NK-92 (cell line): ENCODE data around the gene KCNK18.

ENCODE experiments used
- DNase-seq: peaks from one replicate; lab custom pipeline; 2025; ENCODE audit not compliant: unreplicated experiment; lab: John Stamatoyannopoulos, UW

KCNK18 gene

GRCh38 chr10:117249493-117250093, 52.3 kb downstream of the KCNK18 start:
- no peak for DNase-seq

- DNase-seq: no peak
Measured at GRCh38 chr10:117250411-117250810, 53.1 kb downstream of the KCNK18 start.

GRCh38 chr10:117253908-117254307, 56.6 kb downstream of the KCNK18 start:
- DNase-seq: no peak

- no peak for DNase-seq
Measured at GRCh38 chr10:117254338-117254737, 57.0 kb downstream of the KCNK18 start.

- DNase-seq: no peak
Measured at GRCh38 chr10:117254774-117255735, 57.8 kb downstream of the KCNK18 start.

- DNase-seq: no peak
Measured at GRCh38 chr10:117255835-117256460, 58.7 kb downstream of the KCNK18 start.

- DNase-seq: no peak
Measured at GRCh38 chr10:117256910-117257309, 59.6 kb downstream of the KCNK18 start.

- DNase-seq: no peak
Measured at GRCh38 chr10:117257721-117258120, 60.4 kb downstream of the KCNK18 start.

GRCh38 chr10:117259279-117259678, 62.0 kb downstream of the KCNK18 start:
- DNase-seq: no peak
